AG09309 (cell line): ENCODE data around the gene MEIOB.

ENCODE experiments used
- DNase-seq: peaks from one replicate; pipeline ENCODE4 v3.0.0-alpha.2; 2010; ENCODE audit warnings: low read depth
- H3K4me3 ChIP-seq: 2 replicates; pipeline ENCODE4 v1.5.1; 2011; ENCODE audit warnings: mild to moderate bottlenecking, low read depth, low read length, moderate library complexity; ENCODE audit not compliant: control insufficient read depth
- TF ChIP-seq, protein P1 (sequence below): IDR thresholded peaks from 2 replicates; pipeline ENCODE4 v1.5.1; 2011; ENCODE audit warnings: mild to moderate bottlenecking, low read depth, low read length, inconsistent platforms; ENCODE audit not compliant: insufficient read depth, control insufficient read depth; ENCODE audit errors: missing control alignments

Gene MEIOB

DNA sequence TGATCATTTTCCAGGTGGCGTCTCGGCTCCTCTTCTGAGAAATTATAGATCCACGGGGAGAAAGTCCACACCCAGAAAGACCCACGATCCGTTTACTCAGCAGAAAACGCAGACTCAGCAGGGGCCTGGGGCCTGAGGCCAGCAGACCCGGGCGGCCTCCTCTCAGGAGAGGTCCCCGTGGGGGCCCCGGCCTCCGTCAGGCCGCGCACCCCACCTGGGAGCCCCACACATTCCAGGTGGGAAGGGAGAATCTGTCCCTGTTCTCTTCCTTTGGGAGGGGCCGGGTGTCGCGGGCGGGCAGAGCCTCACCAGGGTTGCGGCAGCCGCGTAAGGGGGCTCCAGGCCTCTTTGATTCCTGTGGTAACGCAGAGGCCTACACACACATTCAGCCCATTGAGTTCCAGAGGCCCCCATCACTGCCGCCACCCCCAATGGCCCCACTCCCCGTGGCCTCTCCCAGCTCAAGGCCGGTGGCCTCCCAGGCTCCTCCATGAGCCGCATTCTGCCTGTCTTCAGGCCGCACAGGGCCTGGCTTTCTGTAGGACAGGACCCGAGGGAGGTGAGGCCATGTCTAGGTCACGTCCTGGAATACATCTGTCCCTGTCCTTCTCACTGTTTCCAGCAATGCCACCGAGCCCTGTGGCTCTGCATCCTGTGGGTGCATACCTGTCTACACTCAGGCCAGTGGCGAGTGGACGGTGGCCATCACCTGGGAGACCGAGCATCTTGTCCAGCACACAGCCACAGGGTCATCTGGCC is 76.9 kb downstream of the MEIOB start:
- TF ChIP-seq, protein P1, sequence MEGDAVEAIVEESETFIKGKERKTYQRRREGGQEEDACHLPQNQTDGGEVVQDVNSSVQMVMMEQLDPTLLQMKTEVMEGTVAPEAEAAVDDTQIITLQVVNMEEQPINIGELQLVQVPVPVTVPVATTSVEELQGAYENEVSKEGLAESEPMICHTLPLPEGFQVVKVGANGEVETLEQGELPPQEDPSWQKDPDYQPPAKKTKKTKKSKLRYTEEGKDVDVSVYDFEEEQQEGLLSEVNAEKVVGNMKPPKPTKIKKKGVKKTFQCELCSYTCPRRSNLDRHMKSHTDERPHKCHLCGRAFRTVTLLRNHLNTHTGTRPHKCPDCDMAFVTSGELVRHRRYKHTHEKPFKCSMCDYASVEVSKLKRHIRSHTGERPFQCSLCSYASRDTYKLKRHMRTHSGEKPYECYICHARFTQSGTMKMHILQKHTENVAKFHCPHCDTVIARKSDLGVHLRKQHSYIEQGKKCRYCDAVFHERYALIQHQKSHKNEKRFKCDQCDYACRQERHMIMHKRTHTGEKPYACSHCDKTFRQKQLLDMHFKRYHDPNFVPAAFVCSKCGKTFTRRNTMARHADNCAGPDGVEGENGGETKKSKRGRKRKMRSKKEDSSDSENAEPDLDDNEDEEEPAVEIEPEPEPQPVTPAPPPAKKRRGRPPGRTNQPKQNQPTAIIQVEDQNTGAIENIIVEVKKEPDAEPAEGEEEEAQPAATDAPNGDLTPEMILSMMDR, result no peak
- H3K4me3 ChIP-seq, result no peak overlapping the region
- no peak for DNase-seq

DNA sequence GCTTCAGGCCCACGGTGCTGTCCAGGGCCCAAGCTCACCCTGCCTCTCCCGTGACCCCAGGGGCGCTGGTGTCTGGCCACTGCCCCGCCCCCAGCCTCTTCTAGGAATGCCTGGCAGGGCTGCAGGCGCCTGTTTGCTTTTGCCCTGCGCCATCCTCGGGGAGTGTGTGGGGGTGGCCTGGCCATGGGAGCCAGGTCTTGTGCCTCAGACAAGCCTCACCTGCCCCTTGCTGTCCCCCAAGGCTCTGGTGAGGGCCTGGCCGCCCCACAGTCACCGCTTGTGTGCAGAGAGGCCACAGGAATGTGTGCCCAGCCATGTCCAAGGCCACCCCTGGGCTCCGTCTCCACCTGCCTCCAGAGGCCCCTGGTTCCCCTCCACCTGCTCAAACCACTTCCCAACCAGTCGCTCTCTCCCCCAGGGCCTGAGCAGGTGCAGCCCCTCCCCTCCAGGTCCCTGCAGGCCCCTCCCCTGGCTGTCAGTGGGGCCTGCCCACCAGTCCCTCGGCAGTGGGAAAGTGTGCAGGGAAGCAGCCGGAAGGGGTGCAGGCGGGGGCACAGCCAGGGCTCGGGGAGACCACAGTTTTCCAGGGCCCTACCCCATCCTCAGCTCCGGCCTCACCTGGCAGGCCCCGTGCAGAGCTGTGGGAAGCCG is 77.6 kb downstream of the MEIOB start:
- no peak overlapping the region for H3K4me3 ChIP-seq
- TF ChIP-seq, protein P1, result no peak
- no peak for DNase-seq

DNA sequence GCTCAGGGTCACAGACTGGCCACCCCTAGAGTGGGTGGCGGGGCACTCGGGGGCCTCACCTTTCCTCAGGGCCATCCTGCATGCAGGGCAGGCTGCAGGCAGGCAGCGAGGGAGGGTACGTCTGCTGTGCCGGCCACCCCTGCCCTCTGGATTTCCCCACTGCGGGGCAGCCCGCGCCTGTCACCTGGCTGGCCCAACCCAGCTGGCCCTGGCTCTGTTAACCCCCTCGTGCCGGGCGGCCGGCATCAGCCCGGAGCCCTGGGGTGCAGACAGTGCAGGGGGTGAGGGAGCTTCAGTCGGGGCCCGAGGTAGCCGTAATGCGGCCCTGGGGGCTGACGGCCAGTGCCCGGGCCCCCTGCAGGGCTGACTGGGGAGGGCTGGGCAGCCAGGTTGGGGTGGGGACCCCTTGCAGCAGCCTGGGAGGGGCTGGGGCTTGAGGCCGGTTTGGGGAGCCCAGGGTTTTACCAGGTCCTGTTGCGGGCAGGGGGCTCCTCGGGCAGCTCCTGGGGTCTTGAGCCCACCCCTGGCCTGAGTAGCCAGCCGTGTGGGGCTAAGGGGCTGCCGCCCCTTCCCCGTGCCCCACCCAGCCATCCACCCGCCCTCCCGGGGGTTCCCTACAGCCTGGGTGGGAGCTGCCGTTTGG is 78.3 kb downstream of the MEIOB start, which contains the start of gene IGFALS:
IGFALS (minus strand) TSS at position 128 of the 643 bp plus-strand sequence; CDS start at position 75, 53 bp downstream.
- no peak for DNase-seq
- TF ChIP-seq, protein P1, result no peak
- H3K4me3 ChIP-seq, result no peak within 1 kb of the TSS

DNA sequence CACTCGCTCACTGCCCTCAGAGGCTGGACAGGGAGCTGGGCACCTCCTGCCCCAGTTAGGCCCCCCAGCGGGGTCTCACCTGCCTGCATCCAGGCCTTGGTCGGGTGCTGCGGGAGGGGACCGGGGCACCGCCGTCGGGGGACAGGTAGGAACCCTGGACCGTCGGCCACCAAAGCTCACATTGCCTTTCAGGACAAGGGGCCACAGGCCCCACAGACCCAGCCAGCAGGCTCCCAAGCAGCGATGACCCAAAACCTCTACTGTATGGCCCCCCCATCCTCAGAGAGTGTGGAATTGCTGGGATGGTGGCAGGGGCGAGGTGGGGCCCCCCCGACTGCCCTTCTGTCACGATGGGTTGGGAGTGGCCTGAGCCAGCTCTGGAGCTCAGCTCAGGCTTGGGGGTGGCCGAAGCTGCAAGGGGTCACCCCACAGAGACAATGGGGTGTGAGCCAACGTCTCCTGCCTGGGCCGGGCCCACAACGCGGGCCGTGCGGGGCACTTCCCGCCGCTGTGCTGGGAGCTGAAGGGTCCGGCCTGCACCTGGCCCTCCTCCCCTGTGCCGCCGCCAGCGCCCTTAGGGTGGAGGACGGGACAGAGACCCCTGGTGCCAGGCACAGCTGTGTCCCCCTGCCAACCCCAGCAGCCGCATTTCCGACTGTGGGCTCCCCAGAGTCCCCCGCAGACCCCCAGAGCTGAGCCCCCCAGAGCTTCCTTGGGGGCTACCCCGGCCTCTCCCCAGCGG is 79.0 kb downstream of the MEIOB start:
- H3K4me3 ChIP-seq, result no peak overlapping the region
- TF ChIP-seq, protein P1, result no peak
- no peak for DNase-seq

DNA sequence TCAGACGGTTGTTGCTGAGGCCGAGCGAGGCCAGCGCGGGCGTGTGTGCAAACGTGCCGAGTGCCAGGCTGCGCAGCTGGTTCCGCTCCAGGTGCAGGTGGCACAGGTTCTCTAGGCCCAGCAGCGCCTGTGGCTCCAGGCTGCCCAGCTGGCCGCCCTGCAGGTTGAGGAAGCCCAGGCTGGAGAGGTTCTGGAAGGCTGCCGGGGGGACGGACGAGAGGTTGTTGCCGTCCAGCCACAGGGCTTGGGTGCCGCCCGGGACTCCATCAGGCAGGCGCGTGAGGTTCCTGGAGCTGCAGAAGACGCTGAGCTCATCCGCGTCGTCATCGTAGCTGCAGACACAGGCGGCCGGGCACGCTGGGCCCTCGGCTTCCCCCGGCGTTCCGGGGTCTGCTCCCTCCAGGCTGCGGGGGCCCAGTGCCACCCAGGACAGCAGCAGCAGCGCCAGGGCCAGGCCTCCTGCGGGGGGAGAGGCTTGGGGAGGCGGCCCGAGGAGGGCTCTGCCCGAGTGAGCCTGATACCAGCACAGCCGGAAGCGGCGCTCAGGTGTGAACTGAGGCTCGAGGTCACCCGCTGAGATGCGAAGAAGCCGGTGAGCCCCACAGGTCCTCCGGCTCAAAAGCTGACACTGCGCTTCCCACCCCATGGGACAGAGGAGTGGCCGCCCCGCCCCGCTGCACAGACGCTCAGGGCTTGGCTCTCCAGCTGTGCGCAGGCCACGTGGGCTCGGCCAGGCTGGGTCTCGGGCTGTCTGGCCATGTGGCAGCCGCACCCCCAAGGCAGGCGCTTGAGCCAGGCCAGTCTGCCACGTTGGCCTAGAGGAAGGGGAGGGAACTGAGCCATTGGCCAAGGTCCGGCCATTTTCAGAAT is 79.8 kb downstream of the MEIOB start:
- no peak for DNase-seq
- H3K4me3 ChIP-seq, result no peak overlapping the region
- TF ChIP-seq, protein P1, result no peak
